OCI-LY1 (cell line): ENCODE data around the gene TRPV5.

Experiments
- CTCF ChIP-seq: fragments of 200-600 bp; sonication (generic), shearing (Covaris generic); IDR thresholded peaks from 2 replicates; pipeline ENCODE4 v1.5.1; 2017; ENCODE audit warnings: mild to moderate bottlenecking, antibody characterized with exemption, low read length, moderate library complexity, mixed read lengths
- EZH2 ChIP-seq: fragments of 200-600 bp; sonication (generic), shearing (Covaris generic); IDR thresholded peaks from 2 replicates; pipeline ENCODE4 v1.8.0; 2017; ENCODE audit warnings: borderline replicate concordance, mixed run types, mild to moderate bottlenecking, antibody characterized with exemption, low read length, moderate library complexity, mixed read lengths

DNA sequence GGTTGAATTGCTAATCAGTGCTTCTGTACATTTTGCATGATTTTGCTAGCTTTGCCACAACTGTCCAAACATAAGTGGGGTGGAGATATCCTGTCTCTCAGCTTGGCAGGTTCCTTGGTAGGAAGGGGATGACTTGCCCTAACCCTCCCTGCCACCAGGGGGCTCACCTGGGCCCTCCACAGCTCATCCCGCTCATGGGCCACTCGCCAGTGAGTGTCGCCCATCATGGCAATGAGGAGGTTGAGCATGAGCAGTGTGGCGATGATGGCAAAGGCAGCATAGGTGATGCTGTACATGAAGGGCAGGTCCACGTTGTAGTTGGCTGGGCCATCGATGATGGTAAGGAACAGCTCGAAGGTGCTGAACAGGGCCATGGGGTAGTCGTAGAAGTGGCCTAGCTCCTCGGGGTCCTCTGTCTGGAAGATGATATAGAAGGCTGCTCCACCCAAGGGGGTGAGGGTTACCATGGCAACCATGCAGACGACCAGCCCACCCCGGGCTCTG is 60.2 kb downstream of the TRPV5 start:
- TF ChIP-seq CTCF: peak; percentile 95
- TF ChIP-seq EZH2: no peak
